Measurements from ENCODE around the gene BABAM2. TPM values are rescaled to one million over a fixed set of nuclear protein-coding genes. Genes with fewer than 3 reads are reported as not detected.

Gene BABAM2
- total and polyA plus RNA-seq, 10 of the 15 experiments (the other 5 are each of a cell fraction or from before 2014, with no cell fraction given) = 30.7 to 59.9 (median 44.5) TPM

DNA sequence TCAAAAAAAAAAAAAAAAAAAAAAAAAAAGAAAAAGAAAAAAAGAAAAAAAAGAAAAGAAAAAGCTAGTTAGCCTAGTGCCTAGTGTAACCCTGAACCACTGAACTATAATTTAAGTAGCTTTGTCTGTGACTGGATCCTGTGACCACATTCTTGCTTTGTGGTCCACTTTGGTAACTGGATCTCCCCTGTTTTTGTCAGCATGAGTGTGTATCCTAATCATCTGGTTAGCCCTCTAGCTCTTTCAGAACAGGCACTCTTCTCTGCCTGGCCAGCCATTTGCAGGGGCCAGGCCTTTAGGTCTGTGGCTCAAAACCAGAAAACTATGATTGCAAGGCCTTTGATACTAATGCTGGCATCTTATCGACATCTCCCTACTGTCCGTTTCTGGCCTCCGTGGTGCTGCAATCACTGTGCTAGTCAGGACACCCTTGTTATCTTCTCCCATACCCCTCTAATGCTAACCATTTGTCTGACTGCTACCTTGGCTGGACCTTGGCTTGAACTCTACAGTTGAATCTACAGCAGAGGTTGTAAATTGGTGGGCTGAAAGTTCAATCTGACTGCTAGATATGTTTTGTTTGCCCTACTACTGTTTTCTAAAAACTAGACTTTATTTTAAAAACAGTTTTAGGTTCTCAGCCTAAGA is 40.8 kb upstream of the BABAM2 start (continued):
- TF ChIP-seq HDAC2 (IDR thresholded peaks at IDR 0.05) = no peak
- TF ChIP-seq YY1 (IDR thresholded peaks at IDR 0.05; ENCODE audit: low read depth, low read length) = no peak
- TF ChIP-seq, protein P1, sequence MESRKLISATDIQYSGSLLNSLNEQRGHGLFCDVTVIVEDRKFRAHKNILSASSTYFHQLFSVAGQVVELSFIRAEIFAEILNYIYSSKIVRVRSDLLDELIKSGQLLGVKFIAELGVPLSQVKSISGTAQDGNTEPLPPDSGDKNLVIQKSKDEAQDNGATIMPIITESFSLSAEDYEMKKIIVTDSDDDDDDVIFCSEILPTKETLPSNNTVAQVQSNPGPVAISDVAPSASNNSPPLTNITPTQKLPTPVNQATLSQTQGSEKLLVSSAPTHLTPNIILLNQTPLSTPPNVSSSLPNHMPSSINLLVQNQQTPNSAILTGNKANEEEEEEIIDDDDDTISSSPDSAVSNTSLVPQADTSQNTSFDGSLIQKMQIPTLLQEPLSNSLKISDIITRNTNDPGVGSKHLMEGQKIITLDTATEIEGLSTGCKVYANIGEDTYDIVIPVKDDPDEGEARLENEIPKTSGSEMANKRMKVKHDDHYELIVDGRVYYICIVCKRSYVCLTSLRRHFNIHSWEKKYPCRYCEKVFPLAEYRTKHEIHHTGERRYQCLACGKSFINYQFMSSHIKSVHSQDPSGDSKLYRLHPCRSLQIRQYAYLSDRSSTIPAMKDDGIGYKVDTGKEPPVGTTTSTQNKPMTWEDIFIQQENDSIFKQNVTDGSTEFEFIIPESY (IDR thresholded peaks at IDR 0.05) = no peak
- no peak for TF ChIP-seq CHD2 (IDR thresholded peaks at IDR 0.05; ENCODE audit: borderline replicate concordance, low read depth, low read length)
- no peak for TF ChIP-seq RELA (IDR thresholded peaks at IDR 0.05; ENCODE audit: borderline replicate concordance, partially characterized antibody)
- no peak for TF ChIP-seq BRCA1 (IDR thresholded peaks at IDR 0.05; ENCODE audit: low read depth, low read length)
- no peak for TF ChIP-seq ZNF207 (IDR thresholded peaks at IDR 0.05; ENCODE audit: borderline replicate concordance)
- no peak for TF ChIP-seq DPF2 (IDR thresholded peaks at IDR 0.05)
- TF ChIP-seq KAT2A (conservative IDR thresholded peaks at IDR 0.05; ENCODE audit: control insufficient read depth, low read depth, low read length) = no peak
- TF ChIP-seq CHD4 (IDR thresholded peaks at IDR 0.05) = no peak
- no peak for TF ChIP-seq CBX5 (IDR thresholded peaks at IDR 0.05; ENCODE audit: low read depth)
- TF ChIP-seq SMAD5 (IDR thresholded peaks at IDR 0.05; ENCODE audit: low read depth) = no peak
- TF ChIP-seq ATF7 (IDR thresholded peaks at IDR 0.05; ENCODE audit: low read depth) = no peak

GRCh38 chr2:27852691-27853090 is 37.8 kb upstream of the BABAM2 start:
- DNase-seq (ENCODE audit: low read depth, low spot score) (no peak), ATAC-seq (no peak), FAIRE-seq (no peak)
- ChIA-PET CTCF (no interaction called here), SMC1A (ENCODE audit: uncharacterized antibody, unreplicated experiment) (no interaction called here), RAD21 (ENCODE audit: unreplicated experiment) (no interaction called here), POLR2A (no interaction called here)
- Histone ChIP-seq H3K4me3 (no peak overlapping the region), H3K36me3 (ENCODE audit: control insufficient read depth in 2 of 2, insufficient read depth in 2 of 2, low read length in 1 of 2) (no peaks in the 10 kb centered on the region), H3K4me1 (ENCODE audit: control insufficient read depth, insufficient read depth, low read length) (no peaks in the 10 kb centered on the region), H3K27me3 (replicated peaks in 1 of 2; ENCODE audit: control insufficient read depth in 2 of 2, insufficient read depth in 2 of 2, low read length in 1 of 2) (no peaks in the 10 kb centered on the region), H3K9me3 (replicated peaks; ENCODE audit: control insufficient read depth, insufficient read depth, low read length) (no peaks in the 10 kb centered on the region; the same call in 2 of the 3 replicates), H3K27ac (ENCODE audit: control insufficient read depth, insufficient read depth) (no peak overlapping the region), H4K20me1 (ENCODE audit: control insufficient read depth, insufficient read depth) (no peaks in the 10 kb centered on the region), H3K4me2 (ENCODE audit: control insufficient read depth, insufficient read depth) (no peak overlapping the region), H3K79me2 (ENCODE audit: control insufficient read depth, insufficient read depth, low read length) (no peaks in the 10 kb centered on the region), H2AFZ (ENCODE audit: control insufficient read depth, low read depth, low read length) (no peak overlapping the region), H3K9ac (ENCODE audit: control insufficient read depth, insufficient read depth, low read length) (no peak overlapping the region)
- in situ Hi-C loops (cut with MboI) = no loop called here
- WGBS (ENCODE audit: insufficient coverage, insufficient replicate concordance, low lambda C conversion rate, missing lambda C conversion rate) = 100% methylated on average over 1 of the region's 1 CpG
- intact Hi-C loops (cut with micrococcal nuclease; ENCODE audit: unreplicated experiment) = no loop called here
- BruUV-seq (replicated peaks) = no TSS peak
- no peak for TF ChIP-seq POLR2AphosphoS5 (IDR thresholded peaks at IDR 0.05; ENCODE audit: low read length)
- no peak for TF ChIP-seq ZNF274 (IDR thresholded peaks at IDR 0.05; ENCODE audit: insufficient read depth, insufficient read length)
- TF ChIP-seq SMC3 (IDR thresholded peaks at IDR 0.05; ENCODE audit: borderline replicate concordance, low read length) = no peak
- no peak for TF ChIP-seq ZNF217 (IDR thresholded peaks at IDR 0.05)
- TF ChIP-seq, protein P2, sequence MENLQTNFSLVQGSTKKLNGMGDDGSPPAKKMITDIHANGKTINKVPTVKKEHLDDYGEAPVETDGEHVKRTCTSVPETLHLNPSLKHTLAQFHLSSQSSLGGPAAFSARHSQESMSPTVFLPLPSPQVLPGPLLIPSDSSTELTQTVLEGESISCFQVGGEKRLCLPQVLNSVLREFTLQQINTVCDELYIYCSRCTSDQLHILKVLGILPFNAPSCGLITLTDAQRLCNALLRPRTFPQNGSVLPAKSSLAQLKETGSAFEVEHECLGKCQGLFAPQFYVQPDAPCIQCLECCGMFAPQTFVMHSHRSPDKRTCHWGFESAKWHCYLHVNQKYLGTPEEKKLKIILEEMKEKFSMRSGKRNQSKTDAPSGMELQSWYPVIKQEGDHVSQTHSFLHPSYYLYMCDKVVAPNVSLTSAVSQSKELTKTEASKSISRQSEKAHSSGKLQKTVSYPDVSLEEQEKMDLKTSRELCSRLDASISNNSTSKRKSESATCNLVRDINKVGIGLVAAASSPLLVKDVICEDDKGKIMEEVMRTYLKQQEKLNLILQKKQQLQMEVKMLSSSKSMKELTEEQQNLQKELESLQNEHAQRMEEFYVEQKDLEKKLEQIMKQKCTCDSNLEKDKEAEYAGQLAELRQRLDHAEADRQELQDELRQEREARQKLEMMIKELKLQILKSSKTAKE (IDR thresholded peaks at IDR 0.05; ENCODE audit: low read depth, poor library complexity, severe bottlenecking) = no peak
- TF ChIP-seq, protein P3, sequence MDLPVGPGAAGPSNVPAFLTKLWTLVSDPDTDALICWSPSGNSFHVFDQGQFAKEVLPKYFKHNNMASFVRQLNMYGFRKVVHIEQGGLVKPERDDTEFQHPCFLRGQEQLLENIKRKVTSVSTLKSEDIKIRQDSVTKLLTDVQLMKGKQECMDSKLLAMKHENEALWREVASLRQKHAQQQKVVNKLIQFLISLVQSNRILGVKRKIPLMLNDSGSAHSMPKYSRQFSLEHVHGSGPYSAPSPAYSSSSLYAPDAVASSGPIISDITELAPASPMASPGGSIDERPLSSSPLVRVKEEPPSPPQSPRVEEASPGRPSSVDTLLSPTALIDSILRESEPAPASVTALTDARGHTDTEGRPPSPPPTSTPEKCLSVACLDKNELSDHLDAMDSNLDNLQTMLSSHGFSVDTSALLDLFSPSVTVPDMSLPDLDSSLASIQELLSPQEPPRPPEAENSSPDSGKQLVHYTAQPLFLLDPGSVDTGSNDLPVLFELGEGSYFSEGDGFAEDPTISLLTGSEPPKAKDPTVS (IDR thresholded peaks at IDR 0.05; ENCODE audit: low read depth, low read length) = no peak
- TF ChIP-seq KAT2A (conservative IDR thresholded peaks at IDR 0.05; ENCODE audit: control insufficient read depth, low read depth, low read length) = no peak
- no peak for TF ChIP-seq SP1 (IDR thresholded peaks at IDR 0.05; ENCODE audit: low read depth, low read length)
- no peak for TF ChIP-seq ESRRA (IDR thresholded peaks at IDR 0.05; ENCODE audit: low read length)
- TF ChIP-seq SREBF1 (IDR thresholded peaks at IDR 0.05; ENCODE audit: low read length) = no peak
